ACC112 (cell line): Measurements from ENCODE around the gene PSG3.
A peak's percentile ranks its signal among the peaks of the same experiment; 100 is the strongest.
"Not testable (repeated sequence)": the region's sequence is repeated elsewhere in the genome, so short reads cannot be mapped to it uniquely, and the experiment has no call there.

Experiments used
- H2AFZ ChIP-seq: fragments of 200-600 bp; sonication (generic); one replicate; pipeline ENCODE4 v1.6.0; 2017; ENCODE audit warnings: antibody characterized with exemption, low read length; ENCODE audit not compliant: unreplicated experiment
- H3K27ac ChIP-seq: fragments of 200-600 bp; sonication (generic); 2 replicates; pipeline ENCODE4 v1.5.1; 2014; ENCODE audit warnings: low read depth, mild to moderate bottlenecking, antibody characterized with exemption, low read length, moderate library complexity
- H3K27me3 ChIP-seq: fragments of 200-600 bp; sonication (generic); 2 replicates; pipeline ENCODE4 v1.6.1; 2014; ENCODE audit warnings: mild to moderate bottlenecking, antibody characterized with exemption, low read length, moderate library complexity, mixed read lengths; ENCODE audit not compliant: insufficient read depth
- H3K36me3 ChIP-seq: fragments of 200-600 bp; sonication (generic); 2 replicates; pipeline ENCODE4 v1.6.1; 2016; ENCODE audit warnings: mild to moderate bottlenecking, antibody characterized with exemption, low read length, moderate library complexity, mixed read lengths; ENCODE audit not compliant: insufficient read depth
- H3K4me1 ChIP-seq: fragments of 200-600 bp; sonication (generic); one replicate; pipeline ENCODE4 v1.6.1; 2016; ENCODE audit warnings: low read length, mixed read lengths; ENCODE audit not compliant: insufficient read depth, unreplicated experiment, control insufficient read depth
- H3K4me3 ChIP-seq: fragments of 200-600 bp; sonication (generic); 2 replicates; pipeline ENCODE4 v1.5.1; 2014; ENCODE audit warnings: mild to moderate bottlenecking, low read depth, low read length
- H3K79me2 ChIP-seq: fragments of 200-600 bp; sonication (generic); one replicate; pipeline ENCODE4 v1.6.0; 2016; ENCODE audit warnings: low read length; ENCODE audit not compliant: control insufficient read depth, unreplicated experiment, insufficient read depth

The PSG3 gene

DNA sequence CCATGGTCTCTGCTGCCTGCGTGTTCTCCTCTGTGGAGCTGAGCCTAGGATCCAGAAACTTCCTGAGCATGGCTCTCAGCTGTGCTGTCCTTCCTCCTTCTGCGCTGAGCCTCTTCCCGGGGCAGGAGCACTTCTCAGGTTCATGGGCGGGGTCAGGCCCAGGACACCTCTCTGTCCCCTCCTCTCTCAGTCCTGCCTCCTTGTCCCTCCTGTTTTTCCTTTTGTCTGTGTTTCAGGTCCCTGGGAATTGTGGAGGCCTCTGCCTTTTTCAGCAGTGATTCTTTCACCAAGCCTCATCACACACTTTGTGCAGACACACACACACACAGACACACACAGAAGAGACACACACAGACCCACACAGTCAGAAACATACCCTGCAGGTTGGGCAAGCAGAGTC, at the start of gene PSG3:
PSG3 (minus strand) TSS at position 101 of the 400 bp plus-strand sequence; CDS start at position 4, 97 bp downstream.
- H3K36me3 ChIP-seq, H2AFZ ChIP-seq, H3K27me3 ChIP-seq, H3K79me2 ChIP-seq, H3K4me3 ChIP-seq, H3K27ac ChIP-seq: not testable (repeated sequence)
- H3K4me1 ChIP-seq = peaks cover 13% of the 10 kb centered on the region

DNA sequence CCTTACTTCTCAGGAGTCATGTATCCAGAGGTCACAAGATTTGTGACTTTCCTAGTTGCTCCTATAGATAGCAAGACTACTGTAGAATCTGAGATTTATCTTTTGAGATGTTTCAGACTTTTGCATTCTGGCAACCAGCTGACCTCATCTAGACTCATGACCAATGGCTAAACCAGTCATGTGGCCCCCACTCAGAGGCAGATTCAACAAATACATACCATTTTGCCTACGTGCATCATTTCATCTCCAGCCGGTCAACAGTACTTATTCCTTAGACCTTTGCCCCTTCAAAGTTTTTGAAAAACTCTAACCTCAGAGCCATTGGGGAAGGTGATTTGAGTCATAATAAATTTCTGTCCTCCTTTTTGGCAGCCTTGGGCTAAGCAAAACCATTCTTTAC, 48.5 kb upstream of the PSG3 start:
- H3K27ac ChIP-seq, H2AFZ ChIP-seq, H3K4me3 ChIP-seq, H3K79me2 ChIP-seq, H3K4me1 ChIP-seq, H3K36me3 ChIP-seq, H3K27me3 ChIP-seq: not testable (repeated sequence)

GRCh38 chr19:42787766-42788165, 47.5 kb upstream of the PSG3 start:
- not testable (repeated sequence) for H3K79me2 ChIP-seq, H3K27me3 ChIP-seq, H3K4me1 ChIP-seq, H3K27ac ChIP-seq, H2AFZ ChIP-seq, H3K4me3 ChIP-seq, H3K36me3 ChIP-seq

DNA sequence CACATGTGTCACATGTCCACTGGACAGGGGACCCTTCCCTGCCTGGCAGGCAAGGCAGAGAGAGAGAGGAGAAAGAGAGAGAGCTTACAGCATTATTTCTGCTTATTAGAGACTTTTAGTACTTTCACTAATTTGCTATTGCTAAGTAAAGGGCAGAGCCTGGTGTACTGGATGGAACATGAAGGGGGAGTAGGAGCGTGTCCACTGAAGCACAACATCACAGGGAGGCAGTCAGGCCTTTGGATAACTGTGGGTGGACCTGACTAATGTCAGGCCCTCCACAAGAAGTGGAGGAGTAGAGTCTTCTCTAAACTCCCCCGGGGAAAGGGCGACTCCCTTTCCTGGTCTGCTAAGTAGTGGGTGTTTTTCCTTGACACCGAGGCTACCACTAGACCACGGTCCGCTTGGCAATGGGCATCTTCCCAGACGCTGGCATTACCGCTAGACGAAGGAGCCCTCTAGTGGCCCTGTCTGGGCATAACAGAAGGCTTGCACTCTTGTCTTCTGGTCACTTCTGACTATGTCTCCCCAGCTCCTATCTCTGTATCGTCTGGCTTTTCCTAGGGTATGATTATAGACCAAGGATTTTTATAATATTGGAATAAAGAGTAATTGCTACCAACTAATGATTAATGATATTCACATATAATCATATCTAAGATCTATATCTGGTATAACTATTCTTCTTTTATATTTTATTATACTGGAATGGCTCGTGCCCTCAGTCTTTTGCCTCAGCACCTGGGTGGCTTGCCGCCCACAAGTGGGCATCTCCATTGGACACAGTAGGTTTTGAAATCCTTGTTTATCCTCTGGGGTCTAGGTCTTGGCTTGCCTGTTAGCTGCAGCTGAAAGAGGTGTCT, 36.7 kb upstream of the PSG3 start:
- H3K27me3 ChIP-seq = not testable (repeated sequence)

DNA sequence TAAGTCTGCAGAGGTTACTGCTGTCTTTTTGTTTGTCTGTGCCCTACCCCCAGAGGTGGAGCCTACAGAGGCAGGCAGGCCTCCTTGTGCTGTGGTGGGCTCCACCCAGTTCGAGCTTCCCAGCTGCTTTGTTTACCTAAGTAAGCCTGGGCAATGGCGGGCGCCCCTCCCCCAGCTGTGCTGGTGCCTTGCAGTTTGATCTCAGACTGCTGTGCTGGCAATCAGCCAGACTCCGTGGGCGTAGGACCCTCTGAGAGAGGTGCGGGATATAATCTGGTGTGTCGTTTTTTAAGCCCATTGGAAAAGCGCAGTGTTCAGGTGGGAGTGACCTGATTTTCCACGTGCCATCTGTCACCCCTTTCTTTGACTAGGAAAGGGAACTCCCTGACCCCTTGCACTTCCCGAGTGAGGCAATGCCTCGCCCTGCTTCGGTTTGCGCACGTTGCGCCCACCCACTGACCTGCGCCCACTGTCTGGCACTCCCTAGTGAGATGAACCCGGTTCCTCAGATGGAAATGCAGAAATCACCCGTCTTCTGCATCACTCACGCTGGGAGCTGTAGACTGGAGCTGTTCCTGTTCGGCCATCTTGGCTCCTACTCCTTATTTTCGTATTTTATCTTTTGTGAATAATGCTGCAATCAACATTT, 34.4 kb upstream of the PSG3 start:
- H3K27me3 ChIP-seq, H3K36me3 ChIP-seq, H3K79me2 ChIP-seq, H2AFZ ChIP-seq, H3K4me3 ChIP-seq, H3K4me1 ChIP-seq, H3K27ac ChIP-seq: not testable (repeated sequence)

More for the DNA sequence above, 36.7 kb upstream of the PSG3 start:
- not testable (repeated sequence) for H3K27ac ChIP-seq, H3K4me1 ChIP-seq, H3K79me2 ChIP-seq, H3K4me3 ChIP-seq, H3K36me3 ChIP-seq, H2AFZ ChIP-seq

GRCh38 chr19:42767319-42767718, 27.0 kb upstream of the PSG3 start:
- not testable (repeated sequence) for H3K4me1 ChIP-seq, H3K36me3 ChIP-seq, H3K27me3 ChIP-seq, H3K4me3 ChIP-seq, H2AFZ ChIP-seq, H3K27ac ChIP-seq, H3K79me2 ChIP-seq

DNA sequence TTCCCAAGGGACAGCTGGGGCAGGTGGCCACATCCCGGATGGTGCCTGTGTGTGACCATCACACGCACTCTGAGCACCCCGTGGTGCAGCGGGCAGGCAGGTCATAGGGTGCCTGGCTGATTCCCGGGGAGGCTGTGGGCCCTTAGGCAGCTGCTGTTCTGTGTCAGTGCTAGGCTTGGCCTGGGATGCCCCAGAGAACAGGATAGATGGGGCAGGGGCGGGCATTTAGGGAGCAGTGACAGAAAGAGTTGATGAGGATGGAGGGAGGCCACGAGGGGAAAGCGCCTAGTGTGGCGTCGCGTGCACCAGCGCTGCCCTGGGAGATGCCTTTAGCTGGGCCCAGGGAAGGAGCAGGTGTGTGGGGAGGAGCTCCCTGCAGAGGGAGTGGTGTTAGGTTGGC, 26.6 kb upstream of the PSG3 start:
- not testable (repeated sequence) for H3K4me3 ChIP-seq, H2AFZ ChIP-seq, H3K4me1 ChIP-seq, H3K79me2 ChIP-seq, H3K36me3 ChIP-seq, H3K27ac ChIP-seq, H3K27me3 ChIP-seq

GRCh38 chr19:42764836-42765235, 24.6 kb upstream of the PSG3 start:
- Histone ChIP-seq H3K27me3 (no peaks in the 10 kb centered on the region), H3K36me3 (no peaks in the 10 kb centered on the region)

DNA sequence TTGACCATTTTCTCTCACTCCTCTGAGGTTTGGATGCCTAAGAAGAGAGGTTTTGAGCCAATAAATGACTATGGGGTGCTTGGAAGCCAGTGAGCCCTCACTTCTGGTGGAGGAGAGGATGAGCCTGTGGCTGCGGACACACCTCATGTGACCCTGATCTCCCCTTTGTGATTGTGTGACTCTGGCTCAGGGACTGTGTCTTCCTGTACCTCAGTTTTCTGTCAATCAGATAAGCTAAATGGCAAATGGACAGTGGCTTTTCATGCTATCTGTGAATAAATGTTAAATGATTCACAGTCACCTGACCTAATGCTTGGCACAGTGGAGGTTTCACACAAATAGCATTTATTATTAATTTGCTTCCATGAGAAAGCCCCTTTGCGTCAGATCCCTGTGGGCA, 22.5 kb upstream of the PSG3 start:
- no peaks in the 10 kb centered on the region for H3K36me3 ChIP-seq
- H3K4me1 ChIP-seq = peaks cover 14% of the 10 kb centered on the region
- no peaks in the 10 kb centered on the region for H3K79me2 ChIP-seq
- no peaks in the 10 kb centered on the region for H3K27me3 ChIP-seq
- no peak overlapping the region for H3K4me3 ChIP-seq
- no peak overlapping the region for H3K27ac ChIP-seq
- no peak overlapping the region for H2AFZ ChIP-seq

More at GRCh38 chr19:42764836-42765235, 24.6 kb upstream of the PSG3 start:
- Histone ChIP-seq H3K27ac (no peak overlapping the region), H3K4me3 (no peak overlapping the region), H3K4me1 (peaks cover 14% of the 10 kb centered on the region), H3K79me2 (no peaks in the 10 kb centered on the region), H2AFZ (no peak overlapping the region)

- not testable (repeated sequence) for H3K27me3 ChIP-seq, H3K36me3 ChIP-seq, H3K4me3 ChIP-seq, H3K79me2 ChIP-seq, H2AFZ ChIP-seq
- Histone ChIP-seq H3K27ac (peak overlapping the region; percentile 88; the same call in 1 of the 2 replicates), H3K4me1 (peaks cover 14% of the 10 kb centered on the region)
Measured at GRCh38 chr19:42761924-42762295, 21.6 kb upstream of the PSG3 start.
